Neural cell (in vitro differentiated cells): ENCODE results near the gene ITGA11.

Experiments
- CTCF ChIP-seq: fragments of 450-650 bp; IDR thresholded peaks from 2 replicates; pipeline ENCODE4 v1.5.1; 2014; ENCODE audit warnings: antibody characterized with exemption, mild to moderate bottlenecking, moderate library complexity; ENCODE audit not compliant: poor library complexity, severe bottlenecking
- TF ChIP-seq, protein P1 (sequence below): IDR thresholded peaks from 2 replicates; pipeline ENCODE4 v1.6.1; 2012; ENCODE audit warnings: borderline replicate concordance

- no peak for TF ChIP-seq CTCF
- TF ChIP-seq, protein P1, sequence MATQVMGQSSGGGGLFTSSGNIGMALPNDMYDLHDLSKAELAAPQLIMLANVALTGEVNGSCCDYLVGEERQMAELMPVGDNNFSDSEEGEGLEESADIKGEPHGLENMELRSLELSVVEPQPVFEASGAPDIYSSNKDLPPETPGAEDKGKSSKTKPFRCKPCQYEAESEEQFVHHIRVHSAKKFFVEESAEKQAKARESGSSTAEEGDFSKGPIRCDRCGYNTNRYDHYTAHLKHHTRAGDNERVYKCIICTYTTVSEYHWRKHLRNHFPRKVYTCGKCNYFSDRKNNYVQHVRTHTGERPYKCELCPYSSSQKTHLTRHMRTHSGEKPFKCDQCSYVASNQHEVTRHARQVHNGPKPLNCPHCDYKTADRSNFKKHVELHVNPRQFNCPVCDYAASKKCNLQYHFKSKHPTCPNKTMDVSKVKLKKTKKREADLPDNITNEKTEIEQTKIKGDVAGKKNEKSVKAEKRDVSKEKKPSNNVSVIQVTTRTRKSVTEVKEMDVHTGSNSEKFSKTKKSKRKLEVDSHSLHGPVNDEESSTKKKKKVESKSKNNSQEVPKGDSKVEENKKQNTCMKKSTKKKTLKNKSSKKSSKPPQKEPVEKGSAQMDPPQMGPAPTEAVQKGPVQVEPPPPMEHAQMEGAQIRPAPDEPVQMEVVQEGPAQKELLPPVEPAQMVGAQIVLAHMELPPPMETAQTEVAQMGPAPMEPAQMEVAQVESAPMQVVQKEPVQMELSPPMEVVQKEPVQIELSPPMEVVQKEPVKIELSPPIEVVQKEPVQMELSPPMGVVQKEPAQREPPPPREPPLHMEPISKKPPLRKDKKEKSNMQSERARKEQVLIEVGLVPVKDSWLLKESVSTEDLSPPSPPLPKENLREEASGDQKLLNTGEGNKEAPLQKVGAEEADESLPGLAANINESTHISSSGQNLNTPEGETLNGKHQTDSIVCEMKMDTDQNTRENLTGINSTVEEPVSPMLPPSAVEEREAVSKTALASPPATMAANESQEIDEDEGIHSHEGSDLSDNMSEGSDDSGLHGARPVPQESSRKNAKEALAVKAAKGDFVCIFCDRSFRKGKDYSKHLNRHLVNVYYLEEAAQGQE, result no peak
These were observed 37.4 kb upstream of the ITGA11 start for GRCh38 chr15:68469162-68470048.
